Memory B cell (primary cell): ENCODE data around the gene MYO18A.

Source experiments
- ATAC-seq: fragments of 150-1000 bp; cut with Tn5 transposase; 2 replicates; pipeline ENCODE4 v1.10.0; 2021; ENCODE audit warnings: low read depth, mild to moderate bottlenecking, moderate library complexity
- DNase-seq, 2 donors: peaks; one replicate each; pipeline ENCODE4 v3.0.0; 2022; ENCODE audit warnings: low spot score in 2 of 2
- H3K27ac Mint-ChIP-seq: one replicate; pipeline ENCODE4 v1.8.0; 2022; ENCODE audit warnings: mild to moderate bottlenecking, moderate library complexity, mixed read lengths
- H3K27me3 Mint-ChIP-seq: one replicate; pipeline ENCODE4 v1.8.0; 2022; ENCODE audit warnings: mixed read lengths
- H3K36me3 Mint-ChIP-seq: one replicate; pipeline ENCODE4 v1.8.0; 2022; ENCODE audit warnings: mild to moderate bottlenecking, mixed read lengths
- H3K4me1 Mint-ChIP-seq: one replicate; pipeline ENCODE4 v1.8.0; 2022; ENCODE audit warnings: mixed read lengths
- H3K4me3 Mint-ChIP-seq: one replicate; pipeline ENCODE4 v1.8.0; 2022; ENCODE audit warnings: mild to moderate bottlenecking, moderate library complexity, mixed read lengths
- H3K9me3 Mint-ChIP-seq: one replicate; pipeline ENCODE4 v1.8.0; 2022; ENCODE audit warnings: mixed read lengths

Gene MYO18A

DNA sequence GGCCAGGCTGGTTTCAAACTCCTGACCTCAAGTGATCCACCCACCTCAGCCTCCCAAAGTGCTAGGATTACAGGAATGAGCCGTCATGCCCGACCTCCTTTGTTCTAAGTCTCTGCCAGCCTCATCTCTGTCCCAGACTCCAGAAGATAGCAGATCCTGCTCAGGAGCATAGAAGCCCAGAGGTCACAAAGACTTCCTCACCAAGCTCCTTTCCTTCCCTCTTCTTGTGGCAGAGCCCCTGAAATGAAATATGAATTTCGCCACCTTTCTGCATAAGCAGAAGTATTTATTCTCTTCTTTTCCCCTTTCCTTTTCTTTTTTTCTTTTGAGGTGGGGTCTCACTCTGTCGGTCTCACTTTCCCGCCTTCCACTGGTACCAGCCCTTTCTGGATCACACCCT, 148.7 kb downstream of the MYO18A start:
- H3K27me3 Mint-ChIP-seq, result peaks cover 30% of the 10 kb centered on the region
- ATAC-seq (no peak), DNase-seq (no peak)
- no peaks in the 10 kb centered on the region for H3K4me1 Mint-ChIP-seq
- H3K36me3 Mint-ChIP-seq, result peaks cover 3% of the 10 kb centered on the region
- no peak overlapping the region for H3K4me3 Mint-ChIP-seq
- H3K9me3 Mint-ChIP-seq, result peaks cover 9% of the 10 kb centered on the region
- H3K27ac Mint-ChIP-seq, result no peak overlapping the region

DNA sequence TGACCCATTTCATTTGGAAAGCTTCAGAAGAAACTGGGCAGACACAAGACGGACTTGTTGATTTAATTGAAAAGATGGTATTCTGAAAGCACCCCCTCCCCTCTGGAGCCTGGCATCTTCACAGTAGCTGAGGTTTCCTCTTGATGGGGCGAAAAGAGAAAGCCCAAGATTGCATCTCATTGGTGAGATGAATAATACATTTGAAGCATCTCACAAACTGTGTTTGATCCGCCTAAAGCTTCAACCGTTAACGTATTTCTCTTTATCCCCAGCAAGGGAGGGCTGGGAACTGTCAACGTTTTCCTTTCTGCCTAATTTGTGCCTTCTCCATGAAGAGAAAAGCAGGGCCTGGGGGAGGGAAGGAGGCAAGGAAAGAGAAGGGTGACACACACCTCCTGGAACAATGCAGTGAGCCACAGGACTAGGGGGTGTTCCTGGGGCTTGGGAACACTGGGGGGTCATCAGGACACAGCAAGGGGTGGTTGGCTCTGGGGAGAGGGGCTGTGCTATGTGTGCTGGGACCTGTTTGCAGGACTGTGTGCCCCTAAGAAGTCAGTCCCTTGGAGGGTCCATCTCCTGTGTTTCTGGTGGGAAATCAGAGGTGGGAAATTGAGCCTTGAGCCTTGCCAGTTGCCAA, 155.8 kb downstream of the MYO18A start:
- Mint-ChIP-seq H3K4me3 (no peak overlapping the region), H3K27ac (no peak overlapping the region), H3K9me3 (no peaks in the 10 kb centered on the region), H3K27me3 (peaks cover 25% of the 10 kb centered on the region), H3K36me3 (no peaks in the 10 kb centered on the region), H3K4me1 (peaks cover 3% of the 10 kb centered on the region)
- DNase-seq (no peak), ATAC-seq (no peak)

DNA sequence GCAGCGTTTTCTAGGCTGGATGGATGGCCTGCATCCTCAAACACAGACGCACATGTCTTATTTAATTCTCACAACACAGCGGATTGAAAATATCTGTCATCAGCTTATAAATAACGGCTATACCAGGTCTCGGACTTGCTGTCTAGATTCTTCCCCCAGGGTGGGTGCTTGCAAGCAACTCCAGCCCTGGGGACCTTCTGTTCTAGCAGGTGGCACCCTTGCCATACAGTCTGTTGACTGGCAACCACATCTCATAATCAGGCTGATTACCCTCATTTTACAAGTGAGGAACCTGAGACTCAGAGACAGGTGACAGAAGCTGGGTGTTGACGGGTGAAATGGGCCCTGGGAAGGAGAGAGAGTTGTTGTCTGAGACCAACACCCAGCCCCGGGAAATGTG, 158.1 kb downstream of the MYO18A start:
- no peaks in the 10 kb centered on the region for H3K9me3 Mint-ChIP-seq
- no peak overlapping the region for H3K27ac Mint-ChIP-seq
- ATAC-seq (no peak), DNase-seq (no peak)
- peaks cover 22% of the 10 kb centered on the region for H3K27me3 Mint-ChIP-seq
- H3K4me1 Mint-ChIP-seq, result peaks cover 11% of the 10 kb centered on the region
- H3K36me3 Mint-ChIP-seq, result no peaks in the 10 kb centered on the region
- no peak overlapping the region for H3K4me3 Mint-ChIP-seq

DNA sequence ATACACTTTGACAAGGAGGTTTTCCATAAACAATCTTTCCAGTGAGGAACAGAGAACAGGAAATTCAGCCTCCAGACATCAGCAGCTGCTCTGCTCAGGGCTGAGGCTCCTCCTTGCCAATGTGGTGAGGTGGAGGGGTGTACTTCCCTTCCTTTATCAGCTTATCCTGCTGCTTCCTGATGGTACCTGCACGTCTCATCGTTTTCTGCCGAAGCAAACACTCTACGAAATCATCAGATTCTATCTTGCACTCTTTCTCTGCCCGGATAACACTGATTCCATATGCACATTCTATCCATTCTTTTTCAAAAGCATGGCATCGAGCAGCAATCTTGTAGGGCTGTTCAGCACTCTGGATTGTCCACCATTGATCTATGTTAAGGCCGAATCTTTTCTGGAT, 159.0 kb downstream of the MYO18A start:
- Mint-ChIP-seq H3K4me3 (no peak overlapping the region), H3K9me3 (no peaks in the 10 kb centered on the region), H3K27me3 (peaks cover 19% of the 10 kb centered on the region), H3K36me3 (no peaks in the 10 kb centered on the region), H3K27ac (no peak overlapping the region), H3K4me1 (peaks cover 11% of the 10 kb centered on the region)
- ATAC-seq (no peak), DNase-seq (no peak)
